CD4-positive, alpha-beta memory T cell (primary cell): ENCODE measurements around the gene UTP18. TPM values are rescaled to one million over a fixed set of nuclear protein-coding genes. Genes with fewer than 3 reads are reported as not detected.
"Not testable (repeated sequence)": the region's sequence is repeated elsewhere in the genome, so short reads cannot be mapped to it uniquely, and the experiment has no call there.

Experiments
- CTCF ChIA-PET: fragments of 350-600 bp; sonication (Branson Sonifier 250); formaldehyde crosslinking; loops from one replicate; lab custom pipeline; 2021; ENCODE audit warnings: inconsistent platforms; ENCODE audit not compliant: partially characterized antibody; lab: Charles Lee
- POLR2A ChIA-PET: fragments of 350-600 bp; sonication (Branson Sonifier 250); formaldehyde crosslinking; loops from one replicate; lab custom pipeline; 2021; ENCODE audit not compliant: partially characterized antibody; lab: Charles Lee
- DNase-seq, 5 donors: peaks; one replicate each; pipeline versions ENCODE4 v3.0.0 to v3.0.0-alpha.2; 2020 to 2022; ENCODE audit warnings: mixed read lengths in 1 of 5
- H3K27ac ChIP-seq: one replicate; pipeline ENCODE4 v1.7.0; 2013; ENCODE audit warnings: low read depth, low read length
- H3K27me3 ChIP-seq: 2 replicates; pipeline ENCODE4 v1.7.0; 2013; ENCODE audit warnings: mild to moderate bottlenecking, low read length, moderate library complexity; ENCODE audit not compliant: insufficient read depth
- H3K36me3 ChIP-seq: 2 replicates; pipeline ENCODE4 v1.7.0; 2013; ENCODE audit warnings: mild to moderate bottlenecking, low read length, moderate library complexity; ENCODE audit not compliant: insufficient read depth
- H3K4me1 ChIP-seq: 2 replicates; pipeline ENCODE4 v1.7.0; 2013; ENCODE audit warnings: mild to moderate bottlenecking, low read length, moderate library complexity; ENCODE audit not compliant: insufficient read depth
- H3K4me3 ChIP-seq, 2 donors: one replicate each; pipeline ENCODE4 v1.7.0; 2013; ENCODE audit warnings: low read length in 2 of 2, mild to moderate bottlenecking in 1 of 2
- H3K9me3 ChIP-seq, 2 donors: one replicate each; pipeline ENCODE4 v1.7.0; 2013; ENCODE audit warnings: low read length in 2 of 2, control low read depth in 1 of 2; ENCODE audit not compliant: control insufficient read depth in 1 of 2
- H3K27ac Mint-ChIP-seq, 7 donors: one replicate each; pipeline ENCODE4 v1.8.0; 2020 to 2021; ENCODE audit warnings: mixed read lengths in 7 of 7, mild to moderate bottlenecking in 6 of 7, inconsistent platforms in 3 of 7, moderate library complexity in 3 of 7
- H3K27me3 Mint-ChIP-seq, 2 donors: one replicate each; pipeline ENCODE4 v1.8.0; 2020 to 2021; ENCODE audit warnings: mixed read lengths in 2 of 2
- H3K36me3 Mint-ChIP-seq, 2 donors: one replicate each; pipeline ENCODE4 v1.8.0; 2020 to 2021; ENCODE audit warnings: mixed read lengths in 2 of 2, inconsistent platforms in 1 of 2, mild to moderate bottlenecking in 1 of 2
- H3K4me1 Mint-ChIP-seq, 4 donors: one replicate each; pipeline ENCODE4 v1.8.0; 2020 to 2021; ENCODE audit warnings: mixed read lengths in 4 of 4, mild to moderate bottlenecking in 1 of 4
- H3K4me3 Mint-ChIP-seq, 8 donors: one replicate each; pipeline ENCODE4 v1.8.0; 2020 to 2021; ENCODE audit warnings: mixed read lengths in 8 of 8, mild to moderate bottlenecking in 7 of 8, moderate library complexity in 6 of 8, inconsistent platforms in 3 of 8
- H3K9me3 Mint-ChIP-seq, 8 donors: one replicate each; pipeline ENCODE4 v1.8.0; 2020 to 2021; ENCODE audit warnings: mixed read lengths in 8 of 8, mild to moderate bottlenecking in 5 of 8, inconsistent platforms in 3 of 8, moderate library complexity in 1 of 8
- intact Hi-C: fragments of 100-400 bp; cut with micrococcal nuclease; formaldehyde crosslinking; loops from one replicate; pipeline ENCODE4 v1.15.1; 2023
- polyA plus RNA-seq, 2 donors: library from polyadenylated mRNA; unstranded; fragments of 300-500 nt; fragmentation: Illumina TruSeq; gene quantifications; one replicate each; pipeline ENCODE4 v1.2.3, GENCODE V29; 2021
- total RNA-seq, 2 experiments: library from RNA; stranded (reverse); gene quantifications; one replicate each; pipeline ENCODE4 v1.2.3, GENCODE V29; 2021

Gene UTP18
- total and polyA plus RNA-seq, 4 experiments from 2014 or later, result 44.0 to 54.9 (median 46.2) TPM

DNA sequence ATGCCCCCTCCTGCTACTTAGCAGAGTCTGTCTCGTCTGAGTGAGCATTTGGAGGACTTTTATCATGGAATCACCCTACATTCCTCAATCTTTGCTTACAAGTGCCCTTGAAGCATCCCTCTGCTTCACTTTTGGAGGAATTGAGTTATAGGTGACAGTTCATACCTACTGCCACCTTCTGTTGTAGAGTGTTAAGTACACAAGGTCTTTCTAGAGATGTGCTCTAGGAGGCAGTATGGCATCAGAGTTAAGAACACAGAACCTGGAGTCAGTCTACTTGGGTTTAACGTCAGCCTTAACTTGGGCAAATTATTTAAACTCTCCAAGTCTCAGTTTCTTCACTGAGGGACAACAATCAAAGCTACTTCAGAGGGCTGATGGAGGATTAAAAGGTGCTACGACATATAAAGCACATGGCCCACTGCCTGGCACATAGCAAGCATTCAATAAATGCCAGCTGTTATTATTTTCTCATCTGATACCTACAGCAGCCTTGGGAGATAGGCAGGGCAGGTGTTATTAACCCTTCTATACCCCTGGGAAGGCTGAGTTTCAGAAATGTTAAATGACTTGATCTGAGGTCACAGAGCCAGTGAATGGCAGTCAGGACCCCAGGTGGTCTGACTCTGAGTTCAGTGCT is 62.2 kb downstream of the UTP18 start:
- H3K27me3 Mint-ChIP-seq, result peaks cover 11 to 14% of the 10 kb centered on the region in 2 donors
- no peak overlapping the region for H3K27ac Mint-ChIP-seq
- ChIA-PET POLR2A (no interaction called here), CTCF (no interaction called here)
- no peak for DNase-seq
- Histone ChIP-seq H3K27me3 (no peaks in the 10 kb centered on the region), H3K4me3 (no peak overlapping the region), H3K4me1 (no peaks in the 10 kb centered on the region), H3K9me3 (no peaks in the 10 kb centered on the region), H3K27ac (no peak overlapping the region), H3K36me3 (no peaks in the 10 kb centered on the region)
- intact Hi-C loops, result no loop called here
- no peaks in the 10 kb centered on the region for H3K4me1 Mint-ChIP-seq
- H3K9me3 Mint-ChIP-seq, result peaks cover under 1 to 22% (median 12%) of the 10 kb centered on the region in 8 donors
- H3K4me3 Mint-ChIP-seq, result no peak overlapping the region
- H3K36me3 Mint-ChIP-seq, result peaks cover 0 to 6% of the 10 kb centered on the region in 2 donors

GRCh38 chr17:51325471-51325870 is 65.1 kb downstream of the UTP18 start:
- POLR2A ChIA-PET, result no interaction called here
- Histone ChIP-seq H3K4me1 (no peaks in the 10 kb centered on the region), H3K4me3 (no peak overlapping the region), H3K27me3 (no peaks in the 10 kb centered on the region), H3K9me3 (no peaks in the 10 kb centered on the region), H3K27ac (no peak overlapping the region), H3K36me3 (no peaks in the 10 kb centered on the region)
- Mint-ChIP-seq H3K9me3 (peaks cover 0 to 6% (median 1%) of the 10 kb centered on the region in 8 donors), H3K27me3 (peaks cover 12 to 20% of the 10 kb centered on the region in 2 donors), H3K4me3 (no peak overlapping the region), H3K4me1 (no peaks in the 10 kb centered on the region), H3K36me3 (peaks cover 0 to 4% of the 10 kb centered on the region in 2 donors), H3K27ac (no peak overlapping the region)
- intact Hi-C loops, result no loop called here
- CTCF ChIA-PET, result no interaction called here
- DNase-seq, result no peak

DNA sequence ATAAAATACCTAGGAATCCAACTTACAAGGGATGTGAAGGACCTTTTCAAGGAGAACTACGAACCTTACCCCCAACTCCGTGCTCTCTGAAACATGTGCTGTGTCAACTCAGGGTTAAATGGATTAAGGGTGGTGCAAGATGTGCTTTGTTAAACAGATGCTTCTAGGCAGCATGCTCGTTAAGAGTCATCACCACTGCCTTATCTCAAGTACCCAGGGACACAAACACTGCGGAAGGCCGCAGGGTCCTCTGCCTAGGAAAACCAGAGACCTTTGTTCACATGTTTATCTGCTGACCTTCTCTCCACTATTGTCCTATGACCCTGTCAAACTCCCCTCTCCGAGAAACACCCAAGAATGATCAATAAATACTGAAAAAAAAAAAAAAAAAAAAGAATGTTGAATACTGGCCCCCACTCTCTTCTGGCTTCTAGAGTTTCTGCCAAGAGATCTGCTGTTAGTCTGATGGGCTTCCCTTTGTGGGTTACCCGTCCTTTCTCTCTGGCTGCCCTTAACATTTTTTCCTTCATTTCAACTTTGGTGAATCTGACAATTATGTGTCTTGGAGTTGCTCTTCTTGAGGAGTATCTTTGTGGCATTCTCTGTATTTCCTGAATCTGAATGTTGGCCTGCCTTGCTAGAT is 70.6 kb downstream of the UTP18 start:
- H3K27ac ChIP-seq, CTCF ChIA-PET, H3K27ac Mint-ChIP-seq, H3K36me3 ChIP-seq, H3K9me3 Mint-ChIP-seq, H3K4me3 ChIP-seq, DNase-seq, H3K27me3 ChIP-seq, POLR2A ChIA-PET, H3K4me1 ChIP-seq, H3K9me3 ChIP-seq, H3K4me3 Mint-ChIP-seq, intact Hi-C loops, H3K4me1 Mint-ChIP-seq, H3K36me3 Mint-ChIP-seq: not testable (repeated sequence)
- H3K27me3 Mint-ChIP-seq, result peaks cover 9 to 20% of the 10 kb centered on the region in 2 donors

- Mint-ChIP-seq H3K4me1 (peaks cover 0 to 1% (median 0%) of the 10 kb centered on the region in 4 donors), H3K27ac (peak overlapping the region in 1 of 7 donors; percentile 7), H3K9me3 (no peaks in the 10 kb centered on the region), H3K27me3 (peaks cover 3 to 9% of the 10 kb centered on the region in 2 donors), H3K36me3 (no peaks in the 10 kb centered on the region), H3K4me3 (no peak overlapping the region)
- intact Hi-C loops, result no loop called here
- DNase-seq, result no peak
- no peaks in the 10 kb centered on the region for H3K27me3 ChIP-seq
- no peaks in the 10 kb centered on the region for H3K4me1 ChIP-seq
- ChIA-PET CTCF (no interaction called here), POLR2A (no interaction called here)
- no peaks in the 10 kb centered on the region for H3K36me3 ChIP-seq
- no peaks in the 10 kb centered on the region for H3K9me3 ChIP-seq
- H3K4me3 ChIP-seq, result no peak overlapping the region
- no peak overlapping the region for H3K27ac ChIP-seq
These were observed 74.8 kb downstream of the UTP18 start for GRCh38 chr17:51335006-51335590.

DNA sequence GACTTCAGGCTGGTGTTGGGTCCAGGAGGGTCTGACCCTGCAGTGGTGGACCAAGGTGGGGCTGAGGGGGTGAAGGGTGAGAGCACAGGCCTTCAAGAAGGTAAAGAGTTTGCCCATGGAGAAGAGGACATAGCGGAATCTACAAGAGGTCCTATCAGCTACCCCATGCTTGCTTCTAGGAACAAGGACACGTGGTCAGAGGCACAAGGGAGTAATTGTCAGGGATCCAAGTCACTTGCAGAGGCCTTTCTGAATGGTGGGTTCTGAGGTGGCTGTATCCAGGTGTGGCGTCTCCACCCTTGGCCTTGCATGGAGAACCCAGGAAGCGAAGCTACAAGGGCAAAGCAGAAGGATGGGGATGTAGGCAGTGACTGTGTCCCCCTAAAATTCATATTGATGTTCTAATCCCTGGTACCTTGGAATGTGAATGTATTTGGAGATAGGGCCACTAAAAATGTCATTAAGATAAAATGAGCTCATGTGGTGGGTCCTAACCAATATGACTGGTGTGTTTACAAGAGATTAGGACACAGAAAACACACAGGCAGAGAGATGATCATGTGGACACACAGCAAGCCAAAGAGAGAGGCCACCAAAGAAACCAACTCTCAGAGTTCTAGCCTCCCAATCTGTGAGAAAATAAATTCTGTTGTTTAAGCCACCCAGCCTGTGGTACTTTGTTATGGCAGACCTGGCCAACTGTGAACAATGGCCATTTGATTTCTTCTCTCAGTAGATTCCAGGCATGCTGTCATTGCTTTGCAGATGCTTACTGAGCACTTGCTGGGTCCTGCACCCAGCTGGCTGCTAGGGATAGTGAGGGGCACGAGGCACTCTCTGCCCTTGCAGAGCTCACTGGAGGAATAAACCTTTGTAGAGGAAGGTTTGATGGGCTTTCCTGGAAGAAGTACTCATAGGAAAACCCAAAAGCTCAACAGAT is 75.8 kb downstream of the UTP18 start:
- H3K4me1 Mint-ChIP-seq, result no peaks in the 10 kb centered on the region
- Histone ChIP-seq H3K36me3 (no peaks in the 10 kb centered on the region), H3K4me3 (no peak overlapping the region), H3K27me3 (no peaks in the 10 kb centered on the region), H3K27ac (no peak overlapping the region), H3K4me1 (no peaks in the 10 kb centered on the region), H3K9me3 (no peaks in the 10 kb centered on the region)
- DNase-seq, result no peak
- no peaks in the 10 kb centered on the region for H3K36me3 Mint-ChIP-seq
- CTCF ChIA-PET, result no interaction called here
- no peaks in the 10 kb centered on the region for H3K9me3 Mint-ChIP-seq
- H3K27me3 Mint-ChIP-seq, result peaks cover 3 to 8% of the 10 kb centered on the region in 2 donors
- intact Hi-C loops, result no loop called here
- POLR2A ChIA-PET, result no interaction called here
- H3K27ac Mint-ChIP-seq, result no peak overlapping the region
- H3K4me3 Mint-ChIP-seq, result no peak overlapping the region

DNA sequence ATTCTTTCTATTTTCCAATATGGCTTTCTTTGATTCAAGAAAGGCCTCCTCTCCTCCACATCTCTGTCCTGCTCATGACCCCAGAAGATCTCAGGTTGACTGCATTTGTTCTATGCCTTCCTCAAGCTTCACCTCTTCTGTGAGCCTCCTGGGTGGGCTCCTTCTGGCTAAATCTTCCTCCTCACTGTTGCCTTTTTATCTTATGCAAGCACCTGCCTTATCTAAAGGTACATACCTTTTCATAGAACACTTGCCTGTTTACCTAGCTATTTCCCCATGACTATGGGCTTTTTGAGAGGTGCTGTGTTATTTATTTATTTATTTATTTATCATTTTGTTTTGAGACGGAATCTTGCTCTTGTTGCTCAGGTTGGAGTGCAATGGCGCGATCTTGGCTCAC is 81.1 kb downstream of the UTP18 start:
- Mint-ChIP-seq H3K27me3 (peaks cover 5 to 6% of the 10 kb centered on the region in 2 donors), H3K9me3 (no peaks in the 10 kb centered on the region), H3K4me3 (no peak overlapping the region), H3K36me3 (no peaks in the 10 kb centered on the region), H3K4me1 (no peaks in the 10 kb centered on the region), H3K27ac (no peak overlapping the region)
- Histone ChIP-seq H3K27ac (no peak overlapping the region), H3K27me3 (no peaks in the 10 kb centered on the region), H3K36me3 (no peaks in the 10 kb centered on the region), H3K4me1 (no peaks in the 10 kb centered on the region), H3K9me3 (no peaks in the 10 kb centered on the region), H3K4me3 (no peak overlapping the region)
- no peak for DNase-seq
- intact Hi-C loops, result no loop called here
- CTCF ChIA-PET, result no interaction called here
- POLR2A ChIA-PET, result no interaction called here

DNA sequence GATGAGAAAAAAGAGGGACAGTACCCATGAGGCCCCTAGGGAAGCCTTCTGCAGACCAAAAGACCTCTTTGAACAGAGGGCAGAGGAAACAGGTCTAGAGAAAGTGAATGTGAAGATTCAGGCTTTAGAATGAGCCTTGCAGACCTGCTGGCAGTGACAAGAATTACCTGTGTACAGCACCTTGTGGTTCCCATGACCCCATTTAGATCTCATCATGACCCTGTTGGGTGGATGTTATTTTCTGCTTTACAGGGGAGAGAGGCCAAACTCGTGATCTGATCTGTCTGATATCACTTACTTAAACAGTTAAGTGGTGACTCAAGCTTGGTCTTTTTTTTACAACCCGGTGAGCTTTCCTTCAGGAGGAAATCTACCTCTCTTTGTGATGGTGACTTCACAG is 81.9 kb downstream of the UTP18 start:
- ChIA-PET POLR2A (no interaction called here), CTCF (no interaction called here)
- Histone ChIP-seq H3K36me3 (no peaks in the 10 kb centered on the region), H3K27me3 (no peaks in the 10 kb centered on the region), H3K4me3 (no peak overlapping the region), H3K9me3 (no peaks in the 10 kb centered on the region), H3K4me1 (no peaks in the 10 kb centered on the region), H3K27ac (no peak overlapping the region)
- no peak overlapping the region for H3K4me3 Mint-ChIP-seq
- H3K36me3 Mint-ChIP-seq, result no peaks in the 10 kb centered on the region
- no peak for DNase-seq
- H3K27ac Mint-ChIP-seq, result no peak overlapping the region
- no peaks in the 10 kb centered on the region for H3K4me1 Mint-ChIP-seq
- intact Hi-C loops, result no loop called here
- no peaks in the 10 kb centered on the region for H3K9me3 Mint-ChIP-seq
- peaks cover 5% of the 10 kb centered on the region in 2 donors for H3K27me3 Mint-ChIP-seq
